ENCODE measurements around the gene LSM7. TPM values are rescaled to one million over a fixed set of nuclear protein-coding genes. Genes with fewer than 3 reads are reported as not detected.

Gene LSM7
- total and polyA plus RNA-seq, 9 of the 15 experiments (the other 6 are each of a cell fraction or from before 2014, with no cell fraction given): 40.5 to 690 (median 265) TPM

- TF ChIP-seq ARID3A (IDR thresholded peaks at IDR 0.05; ENCODE audit: borderline replicate concordance, low read depth, low read length) (no peak), NCOA1 (IDR thresholded peaks at IDR 0.05; ENCODE audit: low read depth) (peak; percentile 54; the same call in 1 of the 2 replicates), LARP7 (IDR thresholded peaks at IDR 0.05) (0 out of 2 replicates have a peak, but pooled peaks have one; percentile 23), STAT6 (CRISPR knock-in tag; IDR thresholded peaks at IDR 0.05) (no peak), ELF4 (CRISPR knock-in tag; IDR thresholded peaks at IDR 0.05) (peak; percentile 86; the same call in 1 of the 2 replicates), STAG1 (CRISPR knock-in tag; IDR thresholded peaks at IDR 0.05; ENCODE audit: borderline replicate concordance) (peak; percentile 18; the same call in 1 of the 2 replicates), SNIP1 (IDR thresholded peaks at IDR 0.05; ENCODE audit: low read depth) (no peak), CTCFL (IDR thresholded peaks at IDR 0.05; ENCODE audit: borderline replicate concordance, insufficient read depth, low read depth, low read length, poor library complexity, severe bottlenecking) (peak; percentile 99), HMGXB4 (CRISPR knock-in tag; IDR thresholded peaks at IDR 0.05) (0 out of 2 replicates have a peak, but pooled peaks have one; percentile 63), MYNN (IDR thresholded peaks at IDR 0.05) (peak; percentile 70; the same call in 1 of the 2 replicates), MYNN (CRISPR knock-in tag; IDR thresholded peaks at IDR 0.05) (no peak), CAMTA2 (CRISPR knock-in tag; conservative IDR thresholded peaks at IDR 0.05) (peak; percentile 95), ZEB2 (IDR thresholded peaks at IDR 0.05) (0 out of 2 replicates have a peak, but pooled peaks have one; percentile 40), SMARCC2 (IDR thresholded peaks at IDR 0.05; ENCODE audit: low read depth) (no peak), RHOXF2B (CRISPR knock-in tag; conservative IDR thresholded peaks at IDR 0.05) (0 out of 2 replicates have a peak, but pooled peaks have one; percentile 79), SP1 (CRISPR knock-in tag; IDR thresholded peaks at IDR 0.05) (peak; percentile 82; the same call in 1 of the 2 replicates), CEBPG (CRISPR knock-in tag; IDR thresholded peaks at IDR 0.05) (no peak), CEBPG (tag; conservative IDR thresholded peaks at IDR 0.05 in 1 of 2, IDR thresholded peaks at IDR 0.05 in 1 of 2) (no peak), FOXM1 (IDR thresholded peaks at IDR 0.05; ENCODE audit: low read depth) (no peak), FOXM1 (CRISPR knock-in tag; IDR thresholded peaks at IDR 0.05; ENCODE audit: low read depth) (no peak)
Measured at GRCh38 chr19:2273356-2274184, 54.8 kb downstream of the LSM7 start (continued).

Data from K562 (cell line).